ENCODE measurements around the gene CDCA7L.

The CDCA7L gene

DNA sequence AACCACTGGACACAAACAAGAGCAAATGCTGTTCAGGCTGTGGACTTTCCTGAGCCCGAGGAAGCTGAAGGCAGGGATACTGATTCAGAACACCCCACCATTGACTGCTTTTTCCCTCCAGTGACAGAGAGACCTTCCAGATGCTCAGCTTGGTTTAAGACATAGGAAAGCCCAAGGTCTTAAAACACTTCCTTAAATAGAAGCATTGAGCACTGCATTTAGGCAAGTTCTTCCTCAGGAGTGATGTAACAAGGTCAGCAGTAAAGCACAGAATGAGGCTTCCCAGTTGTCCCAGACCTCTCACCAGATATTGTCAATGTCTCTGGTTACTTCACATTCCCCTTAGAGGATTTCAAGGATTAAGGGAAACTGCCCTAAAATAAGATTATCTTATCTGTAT, 19.6 kb upstream of the CDCA7L start:
- no peak for TF ChIP-seq EGR1 (IDR thresholded peaks at IDR 0.05)

GRCh38 chr7:21962677-21963076, 17.0 kb upstream of the CDCA7L start:
- TF ChIP-seq TCF12 (IDR thresholded peaks at IDR 0.05; ENCODE audit: low read depth) (no peak), CREB1 (IDR thresholded peaks at IDR 0.05; ENCODE audit: low read depth) (no peak), ZBTB7A (IDR thresholded peaks at IDR 0.05; ENCODE audit: low read depth) (no peak), RAD21 (IDR thresholded peaks at IDR 0.05; ENCODE audit: low read depth) (no peak), EGR1 (IDR thresholded peaks at IDR 0.05) (no peak), NFIC (IDR thresholded peaks at IDR 0.05) (no peak), TEAD4 (IDR thresholded peaks at IDR 0.05) (no peak), CEBPB (IDR thresholded peaks at IDR 0.05) (no peak), EP300 (IDR thresholded peaks at IDR 0.05; ENCODE audit: borderline replicate concordance) (no peak), MAX (IDR thresholded peaks at IDR 0.05) (no peak), TAF1 (IDR thresholded peaks at IDR 0.05; ENCODE audit: low read depth) (no peak), YY1 (IDR thresholded peaks at IDR 0.05; ENCODE audit: low read depth) (no peak)
- TF ChIP-seq, protein P1, sequence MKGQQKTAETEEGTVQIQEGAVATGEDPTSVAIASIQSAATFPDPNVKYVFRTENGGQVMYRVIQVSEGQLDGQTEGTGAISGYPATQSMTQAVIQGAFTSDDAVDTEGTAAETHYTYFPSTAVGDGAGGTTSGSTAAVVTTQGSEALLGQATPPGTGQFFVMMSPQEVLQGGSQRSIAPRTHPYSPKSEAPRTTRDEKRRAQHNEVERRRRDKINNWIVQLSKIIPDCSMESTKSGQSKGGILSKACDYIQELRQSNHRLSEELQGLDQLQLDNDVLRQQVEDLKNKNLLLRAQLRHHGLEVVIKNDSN (IDR thresholded peaks at IDR 0.05): no peak
- TF ChIP-seq, protein P2, sequence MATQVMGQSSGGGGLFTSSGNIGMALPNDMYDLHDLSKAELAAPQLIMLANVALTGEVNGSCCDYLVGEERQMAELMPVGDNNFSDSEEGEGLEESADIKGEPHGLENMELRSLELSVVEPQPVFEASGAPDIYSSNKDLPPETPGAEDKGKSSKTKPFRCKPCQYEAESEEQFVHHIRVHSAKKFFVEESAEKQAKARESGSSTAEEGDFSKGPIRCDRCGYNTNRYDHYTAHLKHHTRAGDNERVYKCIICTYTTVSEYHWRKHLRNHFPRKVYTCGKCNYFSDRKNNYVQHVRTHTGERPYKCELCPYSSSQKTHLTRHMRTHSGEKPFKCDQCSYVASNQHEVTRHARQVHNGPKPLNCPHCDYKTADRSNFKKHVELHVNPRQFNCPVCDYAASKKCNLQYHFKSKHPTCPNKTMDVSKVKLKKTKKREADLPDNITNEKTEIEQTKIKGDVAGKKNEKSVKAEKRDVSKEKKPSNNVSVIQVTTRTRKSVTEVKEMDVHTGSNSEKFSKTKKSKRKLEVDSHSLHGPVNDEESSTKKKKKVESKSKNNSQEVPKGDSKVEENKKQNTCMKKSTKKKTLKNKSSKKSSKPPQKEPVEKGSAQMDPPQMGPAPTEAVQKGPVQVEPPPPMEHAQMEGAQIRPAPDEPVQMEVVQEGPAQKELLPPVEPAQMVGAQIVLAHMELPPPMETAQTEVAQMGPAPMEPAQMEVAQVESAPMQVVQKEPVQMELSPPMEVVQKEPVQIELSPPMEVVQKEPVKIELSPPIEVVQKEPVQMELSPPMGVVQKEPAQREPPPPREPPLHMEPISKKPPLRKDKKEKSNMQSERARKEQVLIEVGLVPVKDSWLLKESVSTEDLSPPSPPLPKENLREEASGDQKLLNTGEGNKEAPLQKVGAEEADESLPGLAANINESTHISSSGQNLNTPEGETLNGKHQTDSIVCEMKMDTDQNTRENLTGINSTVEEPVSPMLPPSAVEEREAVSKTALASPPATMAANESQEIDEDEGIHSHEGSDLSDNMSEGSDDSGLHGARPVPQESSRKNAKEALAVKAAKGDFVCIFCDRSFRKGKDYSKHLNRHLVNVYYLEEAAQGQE (IDR thresholded peaks at IDR 0.05; ENCODE audit: low read depth): no peak

DNA sequence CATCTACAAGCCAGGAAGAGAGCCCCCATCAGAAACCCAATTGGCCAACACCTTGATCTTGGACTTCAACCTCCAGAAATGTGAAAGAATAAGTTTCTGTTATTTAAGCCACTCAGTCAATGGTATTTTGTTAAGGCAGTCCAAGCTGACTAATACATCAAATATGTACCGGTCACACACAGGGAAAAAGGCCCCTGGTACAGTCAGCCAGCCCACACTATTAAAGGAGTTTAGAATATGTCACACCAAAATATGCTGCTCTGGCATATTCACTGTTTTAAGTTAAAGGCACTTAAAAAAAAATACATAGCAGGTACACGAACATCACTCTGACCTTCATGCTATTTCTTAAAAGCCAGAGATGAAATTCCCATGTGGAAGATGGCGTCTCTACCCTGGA, 15.2 kb upstream of the CDCA7L start:
- no peak for TF ChIP-seq CEBPB (IDR thresholded peaks at IDR 0.05)
- TF ChIP-seq EP300 (IDR thresholded peaks at IDR 0.05; ENCODE audit: borderline replicate concordance): no peak; the same call in 1 of the 2 replicates
- TF ChIP-seq FOXM1 (IDR thresholded peaks at IDR 0.05; ENCODE audit: borderline replicate concordance, low read depth): no peak
- 0 out of 2 replicates have a peak, but pooled peaks have one; percentile 14 for TF ChIP-seq NFIC (IDR thresholded peaks at IDR 0.05)
- TF ChIP-seq TEAD4 (IDR thresholded peaks at IDR 0.05): peak; percentile 58; the same call in 1 of the 2 replicates
- no peak for TF ChIP-seq RAD21 (IDR thresholded peaks at IDR 0.05; ENCODE audit: low read depth)
- TF ChIP-seq EGR1 (IDR thresholded peaks at IDR 0.05): no peak
- TF ChIP-seq, protein P2 (IDR thresholded peaks at IDR 0.05; ENCODE audit: low read depth): no peak
- TF ChIP-seq MAX (IDR thresholded peaks at IDR 0.05): no peak
- TF ChIP-seq TAF1 (IDR thresholded peaks at IDR 0.05; ENCODE audit: low read depth): no peak
- TF ChIP-seq ZBTB7A (IDR thresholded peaks at IDR 0.05; ENCODE audit: low read depth): no peak
- no peak for TF ChIP-seq TCF12 (IDR thresholded peaks at IDR 0.05; ENCODE audit: low read depth)

GRCh38 chr7:21959387-21959776, 13.7 kb upstream of the CDCA7L start:
- no peak for TF ChIP-seq FOXM1 (IDR thresholded peaks at IDR 0.05; ENCODE audit: borderline replicate concordance, low read depth)
- TF ChIP-seq, protein P1 (IDR thresholded peaks at IDR 0.05): no peak
- no peak for TF ChIP-seq TEAD4 (IDR thresholded peaks at IDR 0.05)
- no peak for TF ChIP-seq EGR1 (IDR thresholded peaks at IDR 0.05)
- TF ChIP-seq EP300 (IDR thresholded peaks at IDR 0.05; ENCODE audit: borderline replicate concordance): no peak
- TF ChIP-seq YY1 (IDR thresholded peaks at IDR 0.05; ENCODE audit: low read depth): no peak
- no peak for TF ChIP-seq RAD21 (IDR thresholded peaks at IDR 0.05; ENCODE audit: low read depth)
- no peak for TF ChIP-seq NFIC (IDR thresholded peaks at IDR 0.05)
- TF ChIP-seq ZBTB7A (IDR thresholded peaks at IDR 0.05; ENCODE audit: low read depth): no peak
- no peak for TF ChIP-seq CREB1 (IDR thresholded peaks at IDR 0.05; ENCODE audit: low read depth)
- TF ChIP-seq TAF1 (IDR thresholded peaks at IDR 0.05; ENCODE audit: low read depth): no peak
- TF ChIP-seq CEBPB (IDR thresholded peaks at IDR 0.05): no peak
- no peak for TF ChIP-seq TCF12 (IDR thresholded peaks at IDR 0.05; ENCODE audit: low read depth)
- no peak for TF ChIP-seq MAX (IDR thresholded peaks at IDR 0.05)
- TF ChIP-seq, protein P2 (IDR thresholded peaks at IDR 0.05; ENCODE audit: low read depth): no peak

All from Ishikawa (cell line).